ENCODE results near the gene NT5DC4.

DNA sequence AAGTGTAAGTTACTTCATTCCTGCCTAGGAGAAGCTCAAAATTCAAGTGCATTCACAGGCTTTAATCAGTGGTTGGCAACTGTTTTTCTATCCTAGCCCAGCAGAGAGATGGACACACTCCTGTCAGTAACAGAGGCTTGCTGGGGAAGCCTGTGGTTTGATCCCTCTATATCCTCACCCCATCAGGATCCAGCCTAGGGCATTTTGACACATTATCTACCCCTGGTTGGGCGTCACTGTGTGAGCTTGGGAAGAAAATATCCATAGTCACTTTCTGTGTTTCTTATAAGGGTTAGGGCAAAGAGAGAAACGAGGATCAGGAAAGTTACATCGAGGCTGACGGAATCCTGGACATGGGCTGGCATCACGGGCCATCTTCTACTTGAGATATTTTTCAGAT, 10.0 kb downstream of the NT5DC4 start:
- TF ChIP-seq POLR2A (IDR thresholded peaks at IDR 0.05): no peak
- TF ChIP-seq, protein P1, sequence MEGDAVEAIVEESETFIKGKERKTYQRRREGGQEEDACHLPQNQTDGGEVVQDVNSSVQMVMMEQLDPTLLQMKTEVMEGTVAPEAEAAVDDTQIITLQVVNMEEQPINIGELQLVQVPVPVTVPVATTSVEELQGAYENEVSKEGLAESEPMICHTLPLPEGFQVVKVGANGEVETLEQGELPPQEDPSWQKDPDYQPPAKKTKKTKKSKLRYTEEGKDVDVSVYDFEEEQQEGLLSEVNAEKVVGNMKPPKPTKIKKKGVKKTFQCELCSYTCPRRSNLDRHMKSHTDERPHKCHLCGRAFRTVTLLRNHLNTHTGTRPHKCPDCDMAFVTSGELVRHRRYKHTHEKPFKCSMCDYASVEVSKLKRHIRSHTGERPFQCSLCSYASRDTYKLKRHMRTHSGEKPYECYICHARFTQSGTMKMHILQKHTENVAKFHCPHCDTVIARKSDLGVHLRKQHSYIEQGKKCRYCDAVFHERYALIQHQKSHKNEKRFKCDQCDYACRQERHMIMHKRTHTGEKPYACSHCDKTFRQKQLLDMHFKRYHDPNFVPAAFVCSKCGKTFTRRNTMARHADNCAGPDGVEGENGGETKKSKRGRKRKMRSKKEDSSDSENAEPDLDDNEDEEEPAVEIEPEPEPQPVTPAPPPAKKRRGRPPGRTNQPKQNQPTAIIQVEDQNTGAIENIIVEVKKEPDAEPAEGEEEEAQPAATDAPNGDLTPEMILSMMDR (IDR thresholded peaks at IDR 0.05): no peak
